ENCODE data around the gene SLC22A4. TPM values are rescaled to one million over a fixed set of nuclear protein-coding genes. Genes with fewer than 3 reads are reported as not detected.

The SLC22A4 gene
- 10 to 100 TPM in 1 of 4 donors, 1 to 10 TPM in 3; 1.5 to 10.9 (median 5.0) TPM for polyA plus RNA-seq
- long read RNA-seq, donor 1, partial matches to known transcripts: 13 of 14 reads
- long read RNA-seq, donor 1, other reads (novel, unspliced or antisense): 0 of 14 reads
- long read RNA-seq, donor 2, partial matches to known transcripts: 0 of 2 reads
- long read RNA-seq, donor 2, other reads (novel, unspliced or antisense): 0 of 2 reads
- long read RNA-seq, donor 3: 0 reads
- long read RNA-seq, donor 4: 0 reads
- long read RNA-seq, donor 5: 0 reads
- long read RNA-seq, donor 6: 0 reads
- long read RNA-seq, donor 7: 0 reads
- long read RNA-seq, donor 8: 0 reads
- long read RNA-seq, donor 9: 0 reads
- long read RNA-seq, donor 10, partial matches to known transcripts: 5 of 7 reads
- long read RNA-seq, donor 10, other reads (novel, unspliced or antisense): 0 of 7 reads

- peak; percentile 81 to 97 for DNase-seq
- no peak for FAIRE-seq
- peak within 1 kb of the TSS; percentile 86 to 99 (median 97) for H3K27ac ChIP-seq (ENCODE audit: low read depth in 1 of 3, low read length in 2 of 3)
- WGBS, 3 donors: 0% methylated on average over 42 to 63 of the region's 63 CpGs
- no peaks in the 10 kb centered on the region for H3K9me3 ChIP-seq (ENCODE audit: control insufficient read depth in 2 of 2, insufficient read depth in 1 of 2, low read depth in 1 of 2, low read length in 1 of 2)
- H3K4me1 ChIP-seq (ENCODE audit: control insufficient read depth in 3 of 3, insufficient read depth in 2 of 3, low read depth in 1 of 3, low read length in 2 of 3): peaks cover 0 to 40% (median 6%) of the 10 kb centered on the region in 3 donors
- H3K4me3 ChIP-seq (ENCODE audit: low read depth in 1 of 3, low read length in 3 of 3): peak within 1 kb of the TSS; percentile 21 to 80 (median 72)
- H3K36me3 ChIP-seq (ENCODE audit: control insufficient read depth in 3 of 3, insufficient read depth in 2 of 3, low read depth in 1 of 3, low read length in 3 of 3): peaks cover 0 to 8% (median 0%) of the 10 kb centered on the region in 3 donors
- no peaks in the 10 kb centered on the region for H3K27me3 ChIP-seq (ENCODE audit: control insufficient read depth in 3 of 3, insufficient read depth in 3 of 3, low read length in 3 of 3)
Observed at GRCh38 chr5:132293992-132294727, at the start of gene SLC22A4. Gene SLC22A4 (plus strand): TSS chr5:132294394. CDS start chr5:132294617, 223 bp downstream.

GRCh38 chr5:132245593-132245992, 48.6 kb upstream of the SLC22A4 start:
- no peak overlapping the region for H3K4me3 ChIP-seq (ENCODE audit: low read depth in 1 of 3, low read length in 3 of 3)
- peaks cover 0 to 24% of the 10 kb centered on the region in 2 donors for H3K9me3 ChIP-seq (ENCODE audit: control insufficient read depth in 2 of 2, insufficient read depth in 1 of 2, low read depth in 1 of 2, low read length in 1 of 2)
- H3K27ac ChIP-seq (ENCODE audit: low read depth in 1 of 3, low read length in 2 of 3): peak overlapping the region in 1 of 3 donors; percentile 61
- H3K4me1 ChIP-seq (ENCODE audit: control insufficient read depth in 3 of 3, insufficient read depth in 2 of 3, low read depth in 1 of 3, low read length in 2 of 3): peaks cover 0 to 4% (median 0%) of the 10 kb centered on the region in 3 donors
- FAIRE-seq (no peak), DNase-seq (peak in 1 of 2 donors; percentile 78)
- 8 to 50% (median 20%) methylated on average over 1 of the region's 1 CpG for WGBS, 3 donors
- no peaks in the 10 kb centered on the region for H3K36me3 ChIP-seq (ENCODE audit: control insufficient read depth in 3 of 3, insufficient read depth in 2 of 3, low read depth in 1 of 3, low read length in 3 of 3)
- H3K27me3 ChIP-seq (ENCODE audit: control insufficient read depth in 3 of 3, insufficient read depth in 3 of 3, low read length in 3 of 3): no peaks in the 10 kb centered on the region

- Histone ChIP-seq H3K27ac (ENCODE audit: low read depth in 1 of 3, low read length in 2 of 3) (no peak overlapping the region), H3K27me3 (ENCODE audit: control insufficient read depth in 3 of 3, insufficient read depth in 3 of 3, low read length in 3 of 3) (no peaks in the 10 kb centered on the region), H3K4me1 (ENCODE audit: control insufficient read depth in 3 of 3, insufficient read depth in 2 of 3, low read depth in 1 of 3, low read length in 2 of 3) (peaks cover 0 to 4% (median 0%) of the 10 kb centered on the region in 3 donors), H3K4me3 (ENCODE audit: low read depth in 1 of 3, low read length in 3 of 3) (no peak overlapping the region), H3K36me3 (ENCODE audit: control insufficient read depth in 3 of 3, insufficient read depth in 2 of 3, low read depth in 1 of 3, low read length in 3 of 3) (no peaks in the 10 kb centered on the region), H3K9me3 (ENCODE audit: control insufficient read depth in 2 of 2, insufficient read depth in 1 of 2, low read depth in 1 of 2, low read length in 1 of 2) (peaks cover 0 to 24% of the 10 kb centered on the region in 2 donors)
- DNase-seq: no peak
- FAIRE-seq: no peak
Observed at GRCh38 chr5:132246806-132247205, 47.4 kb upstream of the SLC22A4 start.

- Histone ChIP-seq H3K36me3 (ENCODE audit: control insufficient read depth in 3 of 3, insufficient read depth in 2 of 3, low read depth in 1 of 3, low read length in 3 of 3) (peaks cover 0 to 2% (median 0%) of the 10 kb centered on the region in 3 donors), H3K4me1 (ENCODE audit: control insufficient read depth in 3 of 3, insufficient read depth in 2 of 3, low read depth in 1 of 3, low read length in 2 of 3) (peaks cover 0 to 11% (median 4%) of the 10 kb centered on the region in 3 donors), H3K27me3 (ENCODE audit: control insufficient read depth in 3 of 3, insufficient read depth in 3 of 3, low read length in 3 of 3) (no peaks in the 10 kb centered on the region), H3K9me3 (ENCODE audit: control insufficient read depth in 2 of 2, insufficient read depth in 1 of 2, low read depth in 1 of 2, low read length in 1 of 2) (peaks cover 0 to 10% of the 10 kb centered on the region in 2 donors), H3K27ac (ENCODE audit: low read depth in 1 of 3, low read length in 2 of 3) (no peak overlapping the region), H3K4me3 (ENCODE audit: low read depth in 1 of 3, low read length in 3 of 3) (no peak overlapping the region)
- 97 to 98% (median 98%) methylated on average over 2 of the region's 2 CpGs for WGBS, 3 donors
- DNase-seq: no peak
- no peak for FAIRE-seq
Observed at GRCh38 chr5:132250547-132250946, 43.6 kb upstream of the SLC22A4 start.

GRCh38 chr5:132251220-132251725, 42.9 kb upstream of the SLC22A4 start:
- Histone ChIP-seq H3K9me3 (ENCODE audit: control insufficient read depth in 2 of 2, insufficient read depth in 1 of 2, low read depth in 1 of 2, low read length in 1 of 2) (peaks cover 0 to 4% of the 10 kb centered on the region in 2 donors), H3K36me3 (ENCODE audit: control insufficient read depth in 3 of 3, insufficient read depth in 2 of 3, low read depth in 1 of 3, low read length in 3 of 3) (peaks cover 0 to 2% (median 0%) of the 10 kb centered on the region in 3 donors), H3K27ac (ENCODE audit: low read depth in 1 of 3, low read length in 2 of 3) (no peak overlapping the region), H3K4me3 (ENCODE audit: low read depth in 1 of 3, low read length in 3 of 3) (no peak overlapping the region), H3K4me1 (ENCODE audit: control insufficient read depth in 3 of 3, insufficient read depth in 2 of 3, low read depth in 1 of 3, low read length in 2 of 3) (peaks cover 0 to 11% (median 0%) of the 10 kb centered on the region in 3 donors), H3K27me3 (ENCODE audit: control insufficient read depth in 3 of 3, insufficient read depth in 3 of 3, low read length in 3 of 3) (no peaks in the 10 kb centered on the region)
- WGBS, 3 donors: 89 to 91% (median 90%) methylated on average over 10 of the region's 10 CpGs
- FAIRE-seq (no peak), DNase-seq (no peak)

GRCh38 chr5:132253008-132253441, 41.2 kb upstream of the SLC22A4 start:
- Histone ChIP-seq H3K27ac (ENCODE audit: low read depth in 1 of 3, low read length in 2 of 3) (peak overlapping the region in 1 of 3 donors; percentile 50), H3K4me3 (ENCODE audit: low read depth in 1 of 3, low read length in 3 of 3) (no peak overlapping the region), H3K27me3 (ENCODE audit: control insufficient read depth in 3 of 3, insufficient read depth in 3 of 3, low read length in 3 of 3) (peaks cover 0 to 11% (median 0%) of the 10 kb centered on the region in 3 donors), H3K36me3 (ENCODE audit: control insufficient read depth in 3 of 3, insufficient read depth in 2 of 3, low read depth in 1 of 3, low read length in 3 of 3) (peaks cover 0 to 2% (median 0%) of the 10 kb centered on the region in 3 donors), H3K4me1 (ENCODE audit: control insufficient read depth in 3 of 3, insufficient read depth in 2 of 3, low read depth in 1 of 3, low read length in 2 of 3) (peaks cover 0 to 18% (median 2%) of the 10 kb centered on the region in 3 donors), H3K9me3 (ENCODE audit: control insufficient read depth in 2 of 2, insufficient read depth in 1 of 2, low read depth in 1 of 2, low read length in 1 of 2) (peaks cover 0 to 2% of the 10 kb centered on the region in 2 donors)
- WGBS, 3 donors: 62 to 78% (median 78%) methylated on average over 2 to 4 of the region's 4 CpGs
- FAIRE-seq (no peak), DNase-seq (peak in 1 of 2 donors; percentile 66)

GRCh38 chr5:132253452-132254320, 40.5 kb upstream of the SLC22A4 start:
- H3K27ac ChIP-seq (ENCODE audit: low read depth in 1 of 3, low read length in 2 of 3): peak overlapping the region in 1 of 3 donors; percentile 50
- FAIRE-seq (no peak), DNase-seq (no peak)
- H3K9me3 ChIP-seq (ENCODE audit: control insufficient read depth in 2 of 2, insufficient read depth in 1 of 2, low read depth in 1 of 2, low read length in 1 of 2): no peaks in the 10 kb centered on the region
- H3K4me1 ChIP-seq (ENCODE audit: control insufficient read depth in 3 of 3, insufficient read depth in 2 of 3, low read depth in 1 of 3, low read length in 2 of 3): peaks cover 0 to 25% (median 3%) of the 10 kb centered on the region in 3 donors
- peaks cover 0 to 14% (median 0%) of the 10 kb centered on the region in 3 donors for H3K27me3 ChIP-seq (ENCODE audit: control insufficient read depth in 3 of 3, insufficient read depth in 3 of 3, low read length in 3 of 3)
- peaks cover 0 to 2% (median 0%) of the 10 kb centered on the region in 3 donors for H3K36me3 ChIP-seq (ENCODE audit: control insufficient read depth in 3 of 3, insufficient read depth in 2 of 3, low read depth in 1 of 3, low read length in 3 of 3)
- no peak overlapping the region for H3K4me3 ChIP-seq (ENCODE audit: low read depth in 1 of 3, low read length in 3 of 3)
- WGBS, 3 donors: 64 to 78% (median 73%) methylated on average over 8 of the region's 8 CpGs
